DND-41 (cell line): ENCODE data around the gene FHIT.

Experiments
- EZH2 ChIP-seq: IDR thresholded peaks from 3 replicates; pipeline ENCODE4 v1.6.1; 2012; ENCODE audit warnings: borderline replicate concordance, low read depth, mild to moderate bottlenecking, moderate library complexity, low read length, inconsistent platforms; ENCODE audit not compliant: severe bottlenecking
- TF ChIP-seq, protein P1 (sequence below): IDR thresholded peaks from 2 replicates; pipeline ENCODE4 v1.5.1; 2012; ENCODE audit warnings: borderline replicate concordance, low read length, moderate library complexity, mild to moderate bottlenecking; ENCODE audit not compliant: poor library complexity, severe bottlenecking; ENCODE audit errors: extremely low read depth

DNA sequence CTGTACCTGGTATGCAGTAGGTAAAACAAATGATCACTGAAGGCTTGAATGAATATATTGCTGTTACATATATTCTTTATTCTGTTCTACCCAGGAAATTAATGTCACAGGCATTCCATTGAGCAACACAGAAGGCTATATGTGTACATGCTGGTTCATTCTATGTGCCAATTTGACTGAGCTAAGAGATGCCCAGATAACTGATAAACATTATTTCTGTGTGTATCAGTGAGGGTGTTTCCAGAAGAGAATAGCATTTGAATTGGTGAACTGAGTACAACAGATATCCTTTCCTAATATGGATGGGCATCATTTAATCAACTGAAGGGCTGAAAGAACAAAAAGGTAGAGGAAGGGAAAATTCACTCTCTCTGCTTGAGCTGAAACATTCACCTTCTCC is 886.8 kb downstream of the FHIT start:
- TF ChIP-seq, protein P1, sequence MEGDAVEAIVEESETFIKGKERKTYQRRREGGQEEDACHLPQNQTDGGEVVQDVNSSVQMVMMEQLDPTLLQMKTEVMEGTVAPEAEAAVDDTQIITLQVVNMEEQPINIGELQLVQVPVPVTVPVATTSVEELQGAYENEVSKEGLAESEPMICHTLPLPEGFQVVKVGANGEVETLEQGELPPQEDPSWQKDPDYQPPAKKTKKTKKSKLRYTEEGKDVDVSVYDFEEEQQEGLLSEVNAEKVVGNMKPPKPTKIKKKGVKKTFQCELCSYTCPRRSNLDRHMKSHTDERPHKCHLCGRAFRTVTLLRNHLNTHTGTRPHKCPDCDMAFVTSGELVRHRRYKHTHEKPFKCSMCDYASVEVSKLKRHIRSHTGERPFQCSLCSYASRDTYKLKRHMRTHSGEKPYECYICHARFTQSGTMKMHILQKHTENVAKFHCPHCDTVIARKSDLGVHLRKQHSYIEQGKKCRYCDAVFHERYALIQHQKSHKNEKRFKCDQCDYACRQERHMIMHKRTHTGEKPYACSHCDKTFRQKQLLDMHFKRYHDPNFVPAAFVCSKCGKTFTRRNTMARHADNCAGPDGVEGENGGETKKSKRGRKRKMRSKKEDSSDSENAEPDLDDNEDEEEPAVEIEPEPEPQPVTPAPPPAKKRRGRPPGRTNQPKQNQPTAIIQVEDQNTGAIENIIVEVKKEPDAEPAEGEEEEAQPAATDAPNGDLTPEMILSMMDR, result no peak
- TF ChIP-seq EZH2, result no peak
